Tibial nerve (tissue), 4 donors: Measurements from ENCODE around the gene AP2A2. TPM values are rescaled to one million over a fixed set of nuclear protein-coding genes. Genes with fewer than 3 reads are reported as not detected.

Experiments used
- DNase-seq, 2 donors: peaks; one replicate each; pipeline ENCODE4 v3.0.0-alpha.2; 2019; ENCODE audit warnings: low spot score in 2 of 2
- H3K27ac ChIP-seq, 4 donors: fragments of 200-600 bp; sonication (generic) in 3 of 4; one replicate each; pipeline ENCODE4 v1.5.1; 2017 to 2019; ENCODE audit warnings: mild to moderate bottlenecking in 1 of 4
- H3K27me3 ChIP-seq, 2 donors: fragments of 200-600 bp; sonication (generic) in 1 of 2; one replicate each; pipeline versions ENCODE4 v1.5.1 to v1.6.0; 2017 to 2019
- H3K36me3 ChIP-seq, 3 donors: fragments of 200-600 bp; sonication (generic); one replicate each; pipeline ENCODE4 v1.5.1; 2018 to 2019
- H3K4me1 ChIP-seq, 4 donors: fragments of 200-600 bp; sonication (generic) in 3 of 4; one replicate each; pipeline ENCODE4 v1.5.1; 2017 to 2019
- H3K4me3 ChIP-seq, 4 donors: fragments of 200-600 bp; sonication (generic) in 3 of 4; one replicate each; pipeline ENCODE4 v1.5.1; 2017 to 2019; ENCODE audit warnings: mild to moderate bottlenecking in 1 of 4, moderate library complexity in 1 of 4
- H3K9me3 ChIP-seq, 4 donors: fragments of 200-600 bp; sonication (generic) in 3 of 4; one replicate each; pipeline ENCODE4 v1.5.1; 2017 to 2019
- CTCF ChIP-seq, 5 experiments: fragments of 200-600 bp in 3 of 5; fragments of 450-650 bp in 2 of 5; sonication (generic) in 3 of 5; IDR thresholded peaks; one replicate each; pipeline ENCODE4 v1.5.1; 2016 to 2019; ENCODE audit warnings: antibody characterized with exemption in 5 of 5, mild to moderate bottlenecking in 3 of 5, moderate library complexity in 2 of 5
- EP300 ChIP-seq, 2 donors: sonication (generic); formaldehyde crosslinking; IDR thresholded peaks; one replicate each; pipeline ENCODE4 v1.6.1; 2017; ENCODE audit warnings: antibody characterized with exemption in 2 of 2, mild to moderate bottlenecking in 1 of 2
- POLR2A ChIP-seq, 2 donors: fragments of 450-650 bp; IDR thresholded peaks; one replicate each; pipeline ENCODE4 v1.6.1; 2017; ENCODE audit warnings: antibody characterized with exemption in 2 of 2, mild to moderate bottlenecking in 2 of 2, moderate library complexity in 2 of 2
- WGBS, 2 donors: methylation state at CpG; one replicate each; pipeline ENCODE4 v1.1.5; 2018; 5-methylcytosine and 5-hydroxymethylcytosine counted together
- total RNA-seq, 4 donors: library from RNA; depleted of rRNA; stranded (reverse); fragments of >200 nt; gene quantifications; one replicate each; pipeline ENCODE4 v1.1.0, GENCODE V29; 2016

AP2A2 gene
- total RNA-seq, 4 donors from 2014 or later, result 70.8 to 136 (median 90.3) TPM

DNA sequence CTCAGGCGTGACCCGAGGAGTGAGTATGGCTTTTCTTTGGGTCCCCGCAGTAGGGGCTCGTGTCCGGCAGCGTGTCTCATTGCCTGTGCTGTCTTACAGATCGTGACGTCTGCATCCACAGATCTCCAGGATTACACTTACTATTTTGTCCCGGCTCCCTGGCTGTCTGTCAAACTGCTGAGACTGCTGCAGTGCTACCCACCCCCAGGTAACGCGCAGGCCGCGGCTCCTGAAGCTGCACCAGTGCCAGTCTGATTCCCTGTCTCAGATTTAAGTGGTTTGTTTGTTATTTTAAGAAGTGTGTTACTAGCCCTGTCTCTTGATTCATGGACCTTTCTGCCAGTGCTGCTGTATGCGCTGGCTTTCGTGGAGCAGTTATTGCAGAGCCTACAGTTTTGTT lies 58.9 kb downstream of the AP2A2 start:
- Histone ChIP-seq H3K9me3 (no peaks in the 10 kb centered on the region), H3K27ac (no peak overlapping the region), H3K4me3 (no peak overlapping the region), H3K36me3 (peaks cover 2 to 83% (median 35%) of the 10 kb centered on the region in 3 donors), H3K4me1 (peaks cover 0 to 15% (median 0%) of the 10 kb centered on the region in 4 donors), H3K27me3 (no peaks in the 10 kb centered on the region)
- 93 to 94% methylated on average over 15 of the region's 15 CpGs for WGBS, 2 donors
- no peak for DNase-seq
- TF ChIP-seq EP300 (IDR thresholded peaks at IDR 0.05) (no peak), POLR2A (IDR thresholded peaks at IDR 0.05) (no peak), CTCF (IDR thresholded peaks at IDR 0.05) (no peak)

DNA sequence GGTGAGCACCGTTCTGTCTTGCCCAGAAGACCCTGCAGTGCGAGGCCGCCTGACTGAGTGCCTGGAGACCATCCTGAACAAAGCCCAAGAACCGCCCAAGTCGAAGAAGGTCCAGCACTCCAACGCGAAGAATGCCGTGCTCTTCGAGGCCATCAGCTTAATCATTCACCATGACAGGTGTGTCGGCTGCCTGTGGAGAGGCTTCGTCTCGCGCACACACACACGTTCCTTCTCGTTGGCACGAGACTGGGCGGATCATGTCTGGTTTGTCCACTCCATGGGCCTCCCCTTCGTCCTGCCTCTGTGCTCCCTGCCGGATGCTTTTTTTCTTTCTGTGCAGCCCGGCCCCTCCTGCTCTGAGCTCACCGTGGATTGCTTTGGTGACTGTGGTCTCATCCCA lies 59.7 kb downstream of the AP2A2 start:
- Histone ChIP-seq H3K4me1 (peaks cover 0 to 14% (median 0%) of the 10 kb centered on the region in 4 donors), H3K36me3 (peaks cover 2 to 89% (median 39%) of the 10 kb centered on the region in 3 donors), H3K4me3 (no peak overlapping the region), H3K27me3 (no peaks in the 10 kb centered on the region), H3K9me3 (no peaks in the 10 kb centered on the region), H3K27ac (no peak overlapping the region)
- no peak for DNase-seq
- 88 to 94% methylated on average over 21 of the region's 21 CpGs for WGBS, 2 donors
- TF ChIP-seq EP300 (IDR thresholded peaks at IDR 0.05), result no peak
- TF ChIP-seq CTCF (IDR thresholded peaks at IDR 0.05), result no peak
- TF ChIP-seq POLR2A (IDR thresholded peaks at IDR 0.05), result no peak

DNA sequence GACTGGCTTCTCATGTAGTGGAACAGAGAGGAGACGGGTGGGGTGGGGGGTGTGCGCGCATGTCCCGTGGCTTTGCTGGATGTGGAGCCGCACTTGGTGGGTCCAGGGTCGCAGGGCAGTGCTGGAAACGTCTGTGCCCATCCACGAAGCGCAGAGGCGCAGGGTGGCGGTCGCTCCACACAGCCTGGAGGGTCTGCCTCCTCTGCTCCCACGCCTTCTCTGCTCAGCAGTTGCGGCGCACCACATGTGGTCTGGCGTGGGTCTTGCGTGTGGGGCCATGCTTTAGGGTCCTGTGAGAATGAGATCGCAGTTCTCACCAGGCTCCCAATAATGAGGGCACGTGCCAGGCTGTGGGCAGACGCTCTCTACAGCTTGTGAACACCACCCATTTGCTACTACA lies 60.2 kb downstream of the AP2A2 start:
- Histone ChIP-seq H3K4me1 (peaks cover 0 to 9% (median 0%) of the 10 kb centered on the region in 4 donors), H3K27ac (no peak overlapping the region), H3K27me3 (no peaks in the 10 kb centered on the region), H3K9me3 (no peaks in the 10 kb centered on the region), H3K4me3 (no peak overlapping the region), H3K36me3 (peaks cover 2 to 93% (median 39%) of the 10 kb centered on the region in 3 donors)
- WGBS, 2 donors, result 91 to 96% methylated on average over 20 of the region's 20 CpGs
- no peak for DNase-seq
- no peak for TF ChIP-seq CTCF (IDR thresholded peaks at IDR 0.05)
- TF ChIP-seq EP300 (IDR thresholded peaks at IDR 0.05), result no peak

- WGBS, 2 donors, result 86 to 88% methylated on average over 25 to 27 of the region's 28 CpGs
- Histone ChIP-seq H3K9me3 (no peaks in the 10 kb centered on the region), H3K27ac (no peak overlapping the region), H3K27me3 (no peaks in the 10 kb centered on the region), H3K36me3 (peaks cover 2 to 94% (median 38%) of the 10 kb centered on the region in 3 donors), H3K4me3 (no peak overlapping the region), H3K4me1 (peaks cover 0 to 8% (median 0%) of the 10 kb centered on the region in 4 donors)
- no peak for TF ChIP-seq POLR2A (IDR thresholded peaks at IDR 0.05)
- no peak for TF ChIP-seq CTCF (IDR thresholded peaks at IDR 0.05)
- no peak for TF ChIP-seq EP300 (IDR thresholded peaks at IDR 0.05)
- DNase-seq, result no peak
Observed at GRCh38 chr11:986270-986951, 60.7 kb downstream of the AP2A2 start.

- peaks cover 2 to 94% (median 33%) of the 10 kb centered on the region in 3 donors for H3K36me3 ChIP-seq
- no peak overlapping the region for H3K4me3 ChIP-seq
- no peaks in the 10 kb centered on the region for H3K27me3 ChIP-seq
- TF ChIP-seq POLR2A (IDR thresholded peaks at IDR 0.05) (no peak), CTCF (IDR thresholded peaks at IDR 0.05) (no peak)
- DNase-seq, result no peak
- H3K4me1 ChIP-seq, result peaks cover 0 to 8% (median 0%) of the 10 kb centered on the region in 4 donors
- WGBS, 2 donors, result 96 to 97% methylated on average over 7 to 9 of the region's 9 CpGs
- no peak overlapping the region for H3K27ac ChIP-seq
- no peaks in the 10 kb centered on the region for H3K9me3 ChIP-seq
Observed at GRCh38 chr11:986952-987305, 61.3 kb downstream of the AP2A2 start.
